ENCODE data around the gene CMIP.

- TF ChIP-seq CTCF (IDR thresholded peaks at IDR 0.05) (no peak), POLR2AphosphoS5 (IDR thresholded peaks at IDR 0.05) (no peak), POLR2A (IDR thresholded peaks at IDR 0.05) (no peak)
These were observed 6.3 kb downstream of the CMIP start for GRCh38 chr16:81450783-81451491.
